LNCaP clone FGC (cell line): ENCODE data around the gene GTPBP1.

Experiments used
- DNase-seq: peaks from one replicate; pipeline ENCODE4 v3.0.0-alpha.2; 2011; ENCODE audit warnings: low read depth
- H3K4me3 ChIP-seq: 2 replicates; pipeline ENCODE4 v1.5.1; 2011; ENCODE audit warnings: mild to moderate bottlenecking, low read depth, low read length, control low read depth
- CTCF ChIP-seq: IDR thresholded peaks from 2 replicates; pipeline ENCODE4 v1.5.1; 2012; ENCODE audit warnings: mild to moderate bottlenecking; ENCODE audit not compliant: control insufficient read depth, insufficient read depth; ENCODE audit errors: extremely low read depth

GTPBP1 gene

GRCh38 chr22:38730411-38730871 lies 24.7 kb downstream of the GTPBP1 start:
- no peak overlapping the region for H3K4me3 ChIP-seq
- no peak for DNase-seq
- no peak for TF ChIP-seq CTCF

- TF ChIP-seq CTCF: no peak
- no peak for DNase-seq
These were observed 26.0 kb downstream of the GTPBP1 start for GRCh38 chr22:38731703-38732161.

DNA sequence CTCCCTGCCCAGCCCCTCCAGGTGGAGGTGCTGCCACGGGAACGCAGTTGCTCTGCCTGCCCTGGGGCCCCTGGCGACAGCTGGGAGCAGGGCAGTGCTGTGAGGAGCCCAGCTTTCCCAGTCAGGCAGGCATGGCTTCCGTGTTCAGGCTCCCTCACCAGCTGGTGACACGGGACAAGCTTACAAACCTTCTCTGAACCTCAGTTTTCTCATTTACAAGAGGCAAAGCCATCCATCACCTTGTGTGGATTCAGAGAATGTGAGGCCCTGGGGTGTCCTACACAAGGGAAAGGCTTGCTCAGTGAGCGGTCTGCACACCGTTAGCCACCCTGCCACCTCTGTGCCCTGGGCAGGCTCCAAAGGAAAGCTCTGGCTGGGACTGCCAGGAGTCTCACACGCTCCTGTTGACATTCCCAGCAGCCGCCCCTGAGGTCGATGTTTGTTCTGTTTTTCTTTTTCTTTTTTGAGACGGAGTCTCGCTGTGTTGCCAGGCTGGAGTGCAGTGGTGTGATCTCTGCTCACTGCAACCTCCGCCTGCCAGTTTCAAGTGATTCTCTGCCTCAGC lies 26.6 kb downstream of the GTPBP1 start:
- peak; percentile 50 for DNase-seq
- TF ChIP-seq CTCF: 0 out of 2 replicates have a peak, but pooled peaks have one; percentile 19
- H3K4me3 ChIP-seq: no peak overlapping the region

More at GRCh38 chr22:38731703-38732161, 26.0 kb downstream of the GTPBP1 start:
- no peak overlapping the region for H3K4me3 ChIP-seq

GRCh38 chr22:38733329-38733723 lies 27.6 kb downstream of the GTPBP1 start:
- peak; percentile 42 for TF ChIP-seq CTCF
- no peak for DNase-seq
- H3K4me3 ChIP-seq: no peak overlapping the region

GRCh38 chr22:38733724-38734381 lies 28.1 kb downstream of the GTPBP1 start:
- no peak overlapping the region for H3K4me3 ChIP-seq
- no peak for TF ChIP-seq CTCF
- peak; percentile 67 for DNase-seq

- no peak overlapping the region for H3K4me3 ChIP-seq
- no peak for TF ChIP-seq CTCF
- no peak for DNase-seq
These were observed 28.8 kb downstream of the GTPBP1 start for GRCh38 chr22:38734421-38735100.
